Stimulated activated CD8-positive, alpha-beta memory T cell treated with anti-CD3 and anti-CD28 coated beads, Interleukin-2, amount 100 ng/mL, for 1 hour (primary cell): ENCODE results near the gene TOR4A.

Source experiments
- DNase-seq, 2 donors: peaks; one replicate each; pipeline ENCODE4 v3.0.0-alpha.2; 2020; ENCODE audit warnings: low read depth in 2 of 2

TOR4A gene

DNA sequence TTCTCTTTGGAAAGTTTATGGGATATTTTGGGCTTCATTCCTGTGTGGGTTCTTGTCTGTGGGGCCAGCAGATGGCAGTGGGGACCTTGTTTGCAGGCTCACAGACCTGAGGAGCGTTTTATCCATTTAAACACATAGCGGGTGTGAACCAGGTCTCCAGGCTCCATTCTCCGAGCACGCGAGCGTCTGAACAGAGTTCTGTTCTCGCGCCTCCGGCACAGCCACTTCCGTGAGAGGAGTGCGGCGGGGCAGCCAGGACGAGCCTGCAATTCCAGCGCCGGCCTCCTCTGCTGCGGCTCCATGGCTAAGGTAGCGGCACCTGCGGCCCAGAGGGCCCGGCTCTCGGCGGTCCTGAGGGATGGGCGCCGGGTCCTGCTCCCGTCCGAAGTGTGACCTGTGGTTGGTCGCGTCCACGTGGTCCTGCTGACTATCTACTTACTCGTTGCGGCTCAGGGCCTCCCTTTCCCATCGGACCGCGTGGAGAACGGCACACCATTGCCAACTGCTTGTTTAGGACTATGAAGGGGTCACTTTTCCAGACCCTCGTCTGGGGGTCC lies 17.2 kb downstream of the TOR4A start:
- no peak for DNase-seq

DNA sequence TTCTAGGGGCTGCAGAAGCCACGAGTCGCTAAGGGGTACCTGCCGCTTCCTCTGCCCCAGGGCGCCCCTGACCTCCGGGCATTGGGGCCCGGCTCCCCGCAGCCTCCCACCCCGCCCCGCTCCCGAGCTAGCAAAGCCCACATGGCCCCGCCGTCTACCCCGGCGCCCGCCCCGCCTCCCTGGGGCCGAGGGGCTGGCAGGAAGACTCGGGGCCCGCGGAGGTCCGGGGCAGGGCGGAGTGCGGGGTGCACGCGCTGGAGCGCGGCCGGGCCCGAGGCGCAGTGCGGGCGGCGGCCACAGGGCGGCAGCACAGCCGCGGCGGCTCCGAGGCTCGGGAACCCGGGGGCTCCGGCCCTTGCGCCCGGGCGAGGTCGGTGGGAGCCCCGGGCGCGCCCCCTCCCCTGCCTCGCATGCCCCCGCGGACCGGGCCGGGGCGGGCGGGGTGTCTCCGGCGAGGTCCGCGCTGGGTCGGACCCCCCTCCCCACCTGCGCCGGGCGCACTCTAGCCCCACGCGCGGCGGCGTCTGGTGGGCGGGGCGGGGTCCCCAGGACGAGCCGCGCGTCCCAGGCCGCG lies 17.8 kb downstream of the TOR4A start:
- DNase-seq: no peak

DNA sequence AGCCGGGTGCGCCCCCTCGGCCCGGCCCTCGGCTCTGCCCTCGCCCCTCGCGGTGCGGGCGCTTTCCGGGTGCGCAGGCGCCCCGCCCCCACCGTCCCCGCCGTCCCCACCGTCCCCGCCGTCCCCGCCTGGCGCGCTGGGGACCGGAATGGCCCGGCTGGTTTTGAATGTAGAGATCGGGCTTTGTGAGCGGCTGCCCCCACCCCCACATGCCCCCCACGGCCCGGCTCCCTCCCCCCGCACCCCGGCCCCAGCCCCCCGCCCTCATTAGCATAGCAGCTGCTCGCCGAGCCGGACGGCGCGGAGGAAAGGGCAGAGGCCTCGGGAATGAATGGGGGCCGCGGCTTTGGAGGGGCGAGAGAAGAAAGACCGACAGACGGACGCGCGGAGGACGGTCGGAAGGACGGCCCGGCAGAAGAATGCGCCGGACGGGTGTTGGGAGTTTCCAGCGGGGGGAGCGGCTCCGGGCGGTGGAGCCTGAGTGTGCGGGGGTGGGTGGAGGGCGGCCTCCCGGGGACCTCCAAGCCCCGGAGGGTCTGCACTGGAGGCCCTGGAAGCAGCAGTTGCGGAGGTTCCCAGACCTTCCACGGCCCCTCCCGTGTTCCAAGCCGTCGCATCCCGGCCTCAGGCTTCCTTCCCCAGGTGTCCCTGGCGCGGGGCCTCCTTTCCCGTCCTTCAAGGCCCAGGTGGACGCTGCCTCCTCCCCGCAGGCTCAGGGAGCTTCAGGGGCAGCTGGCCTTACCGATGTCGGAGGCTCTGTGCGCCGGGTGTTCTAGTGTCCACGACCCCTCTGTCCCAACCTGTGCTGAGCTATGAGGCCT lies 18.5 kb downstream of the TOR4A start:
- no peak for DNase-seq

GRCh38 chr9:137296670-137297664 lies 19.4 kb downstream of the TOR4A start:
- DNase-seq: no peak

DNA sequence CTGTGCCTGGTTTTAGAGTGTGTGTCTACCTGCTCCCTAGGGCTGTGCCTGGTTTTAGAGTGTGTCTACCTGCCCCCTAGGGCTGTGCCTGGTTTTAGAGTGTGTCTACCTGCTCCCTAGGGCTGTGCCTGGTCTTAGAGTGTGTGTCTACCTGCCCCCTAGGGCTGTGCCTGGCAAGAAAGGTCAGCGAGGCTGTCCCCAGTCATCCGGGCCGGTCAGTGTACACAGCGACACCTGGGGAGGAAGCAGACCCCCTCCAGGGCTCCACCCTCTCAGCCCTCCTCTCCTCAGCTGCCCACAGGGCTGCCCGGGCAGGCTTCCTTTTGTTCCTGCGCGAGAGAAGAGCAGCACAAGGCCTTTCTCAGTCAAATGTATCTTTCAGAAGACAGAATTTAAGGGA lies 20.4 kb downstream of the TOR4A start:
- DNase-seq: no peak

- DNase-seq: no peak
Measured at GRCh38 chr9:137298401-137299202, 21.1 kb downstream of the TOR4A start.

GRCh38 chr9:137299203-137299565 lies 21.7 kb downstream of the TOR4A start:
- no peak for DNase-seq

DNA sequence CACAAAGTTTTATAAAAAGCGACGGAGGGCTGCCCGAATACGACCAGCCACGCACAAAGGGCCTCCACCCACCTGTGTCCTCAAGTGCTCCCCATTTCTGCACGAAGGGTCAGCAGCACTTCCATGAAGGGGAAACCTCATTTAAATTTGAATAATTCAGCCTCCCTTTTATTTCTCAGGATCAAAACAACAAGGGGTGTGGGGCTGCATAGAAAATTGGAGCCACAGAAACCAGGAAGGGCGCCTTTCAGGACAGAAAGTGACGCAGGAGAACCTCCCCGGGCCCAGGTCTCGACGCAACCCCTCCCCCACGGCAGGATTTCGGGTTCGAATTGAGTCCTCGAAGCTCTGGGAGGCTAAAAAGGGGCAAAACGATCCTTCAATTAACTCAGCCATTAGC lies 22.4 kb downstream of the TOR4A start:
- no peak for DNase-seq

DNA sequence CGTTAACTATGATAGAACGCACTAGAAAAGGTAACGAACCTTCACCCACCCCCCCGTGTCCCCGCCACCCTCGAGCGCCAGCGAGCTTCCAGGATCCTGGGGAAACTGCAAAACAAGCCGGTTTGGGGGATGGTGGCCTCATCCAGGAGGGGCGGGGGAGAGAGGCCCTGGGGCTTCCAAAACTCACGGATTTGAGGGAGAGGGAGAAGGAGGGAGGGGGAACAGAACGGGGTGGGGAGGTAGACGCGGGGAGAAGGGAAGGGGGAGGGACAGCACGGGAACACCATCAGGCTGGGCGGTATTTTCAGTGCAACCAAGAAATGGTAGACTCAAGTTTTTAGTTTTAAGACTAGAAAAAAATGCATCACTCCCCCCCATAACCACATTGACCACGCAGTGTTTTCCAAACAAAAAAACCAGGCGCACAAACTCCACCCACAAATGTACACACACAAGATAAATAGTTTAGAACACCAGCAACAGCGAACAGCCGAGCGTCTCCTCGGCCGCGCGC lies 23.1 kb downstream of the TOR4A start:
- no peak for DNase-seq

DNA sequence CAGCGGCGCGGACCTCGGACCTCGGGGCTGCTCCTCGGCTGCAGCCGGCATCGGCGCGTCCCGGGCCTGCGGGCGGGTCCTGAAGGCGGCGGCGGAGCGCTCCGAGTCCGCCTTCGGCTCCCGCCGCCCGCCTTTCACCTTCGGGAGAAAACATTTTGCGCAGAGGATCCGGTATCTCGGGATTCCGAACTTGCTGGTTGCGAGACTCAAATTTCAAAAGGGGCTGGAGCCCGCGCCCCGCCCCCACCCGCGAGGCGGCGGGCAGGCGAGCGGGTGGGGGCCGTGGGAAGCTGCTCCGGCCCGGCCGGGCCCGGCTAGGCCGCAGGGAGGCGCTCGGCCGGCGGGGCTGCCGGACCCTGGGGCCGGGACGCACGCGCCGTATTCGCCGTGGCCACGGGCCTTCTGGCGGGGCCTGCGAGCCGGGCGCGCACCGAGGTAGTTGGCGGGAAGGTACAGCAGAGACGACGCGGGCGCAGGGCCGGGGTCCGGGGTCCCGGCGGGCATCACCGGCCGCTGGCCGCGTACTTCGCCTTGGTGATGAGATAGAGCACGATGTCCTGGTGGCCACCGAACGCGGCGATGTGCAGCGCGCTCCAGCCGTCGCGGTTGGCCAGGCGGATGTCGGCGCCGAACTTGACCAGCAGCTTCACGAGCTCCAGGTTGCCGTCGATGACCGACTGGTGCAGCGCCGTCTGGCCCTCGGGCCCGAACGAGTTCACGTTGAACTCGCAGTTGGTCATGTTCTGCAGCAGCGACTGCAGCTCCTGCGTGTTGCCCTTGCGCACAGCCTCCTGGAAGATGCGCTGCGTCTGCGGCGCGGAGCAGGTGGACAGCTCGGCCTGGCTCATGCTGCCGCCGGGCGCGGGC lies 23.8 kb downstream of the TOR4A start:
- no peak for DNase-seq

DNA sequence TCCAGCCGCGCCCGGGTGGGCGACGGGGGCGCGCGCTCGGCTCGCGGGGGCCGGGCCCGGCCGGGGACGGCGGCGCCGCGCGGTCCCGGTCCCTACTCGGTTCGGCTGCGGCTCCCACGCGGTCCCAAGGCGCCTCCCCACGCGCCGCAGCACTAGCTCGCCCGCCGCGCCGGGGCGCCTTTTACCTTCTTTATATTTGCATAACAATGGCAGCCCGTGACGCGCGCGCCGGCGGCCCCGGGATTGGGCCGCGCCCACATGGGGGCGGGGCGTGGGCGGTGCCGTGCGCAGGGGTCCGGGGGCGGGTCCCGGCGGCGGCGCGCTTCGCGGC lies 24.6 kb downstream of the TOR4A start, which contains the start of gene NRARP:
Gene NRARP, minus strand, starts transcription at position 154 of the 331 bp plus-strand sequence. CDS start 343 bp downstream, outside the sequence.
- DNase-seq: peak; percentile 81 to 84

DNA sequence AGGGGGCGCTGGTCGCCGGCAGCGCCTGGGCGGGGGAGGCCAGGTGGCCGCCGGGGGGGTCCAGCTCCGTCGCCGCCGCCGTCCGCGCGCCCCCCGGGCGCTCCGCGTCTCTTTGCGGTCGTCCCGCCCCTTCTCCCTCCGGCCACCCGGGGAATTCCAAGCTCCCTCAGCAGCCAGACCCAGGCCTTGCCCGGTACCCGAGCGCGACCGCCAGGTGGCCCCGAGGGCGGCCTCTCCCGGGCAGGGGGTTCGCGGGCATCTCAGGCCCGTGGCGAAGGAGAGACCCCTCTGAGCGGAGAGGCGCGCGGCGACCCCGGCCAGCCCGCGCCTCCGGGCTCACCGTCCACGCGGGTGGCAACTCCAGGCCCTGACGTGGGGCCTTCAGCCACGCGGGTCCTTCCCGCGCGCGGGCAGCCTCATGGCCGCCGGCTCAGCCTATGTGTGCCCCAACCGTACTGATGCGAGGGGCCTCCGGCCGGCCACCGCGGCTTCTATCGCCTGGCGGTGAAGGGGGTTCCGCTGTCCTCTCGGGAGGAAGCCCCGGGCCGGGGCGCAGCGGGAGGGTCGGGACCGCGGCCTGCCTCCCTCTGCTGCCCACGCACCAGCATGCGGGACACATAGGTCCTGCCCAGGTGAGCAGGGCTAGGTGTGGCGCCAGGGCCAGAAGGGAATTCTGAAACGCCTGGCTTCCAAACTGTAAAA lies 25.1 kb downstream of the TOR4A start:
- DNase-seq: no peak

- no peak for DNase-seq
Measured at GRCh38 chr9:137303151-137303892, 25.8 kb downstream of the TOR4A start.

DNA sequence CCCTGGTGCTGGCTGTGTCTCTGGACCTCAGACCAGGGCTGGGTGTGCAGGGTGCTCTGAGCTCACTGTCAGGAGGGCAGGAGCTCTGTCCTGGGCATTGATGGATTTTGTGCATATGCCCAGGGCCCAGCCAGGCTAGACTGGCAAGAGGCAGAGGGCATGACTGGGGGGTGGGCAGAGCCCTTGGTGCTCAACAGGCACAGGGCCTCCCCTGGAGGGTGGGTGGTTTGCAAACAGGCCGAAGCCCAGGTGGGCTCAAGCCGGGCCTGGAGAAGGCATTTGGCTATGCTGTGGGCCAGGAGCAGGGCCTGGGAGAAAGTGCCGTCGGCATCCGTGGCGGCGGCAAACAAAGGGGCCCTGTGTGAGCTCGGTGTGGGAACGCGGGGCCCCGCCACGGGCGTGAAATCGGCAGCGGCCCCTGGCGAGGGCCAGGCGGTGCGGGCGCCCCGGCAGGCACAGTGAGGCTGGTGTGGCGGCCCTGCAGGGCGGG lies 26.4 kb downstream of the TOR4A start:
- DNase-seq: no peak

- DNase-seq: no peak
Measured at GRCh38 chr9:137304383-137305059, 27.0 kb downstream of the TOR4A start.

DNA sequence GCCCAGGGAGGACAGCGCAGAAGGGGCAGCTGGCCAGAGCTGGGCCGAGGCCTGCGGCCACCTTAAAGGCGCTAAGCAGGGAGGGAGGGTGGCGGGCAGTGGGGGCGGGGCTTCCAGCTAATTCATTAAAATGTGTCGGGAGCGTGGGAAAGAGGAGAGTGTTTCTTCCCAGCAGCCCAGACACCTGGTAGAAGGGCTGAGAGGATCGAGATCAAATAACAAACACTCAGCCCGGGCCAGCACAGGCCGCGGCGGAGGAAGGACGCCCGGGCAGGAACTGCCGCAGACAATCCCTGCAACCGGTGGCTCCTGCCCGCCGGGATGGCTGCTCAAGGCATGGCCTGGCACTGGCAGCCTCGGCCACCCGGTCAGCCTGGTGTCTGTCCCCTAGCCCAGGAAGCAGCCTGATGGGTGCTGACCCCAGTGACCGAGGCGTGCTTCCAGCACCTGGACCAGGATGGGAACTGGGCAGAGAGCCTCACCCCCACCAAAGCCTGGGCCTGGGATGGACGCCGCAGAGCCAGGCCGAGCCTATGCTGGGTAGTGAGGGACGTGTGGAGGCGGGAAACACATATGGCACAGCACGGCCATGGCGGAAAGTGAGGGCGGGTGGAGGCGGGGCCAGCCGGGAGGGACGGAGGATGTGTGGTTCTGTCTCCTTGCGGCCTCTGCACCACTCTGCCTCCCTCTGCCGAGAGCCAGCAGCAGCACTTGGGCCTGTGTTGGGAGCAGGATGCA lies 27.7 kb downstream of the TOR4A start:
- peak in 1 of 2 donors; percentile 31 for DNase-seq

GRCh38 chr9:137305798-137306065 lies 28.2 kb downstream of the TOR4A start:
- no peak for DNase-seq
